Suprapubic skin (tissue), 4 donors: ENCODE measurements around the gene SV2C.

ENCODE experiments used
- CTCF ChIP-seq, 2 donors: fragments of 200-600 bp in 1 of 2; fragments of 450-650 bp in 1 of 2; sonication (generic) in 1 of 2; IDR thresholded peaks; one replicate each; pipeline ENCODE4 v1.5.1; 2016 to 2019; ENCODE audit warnings: antibody characterized with exemption in 2 of 2, mild to moderate bottlenecking in 1 of 2, moderate library complexity in 1 of 2
- EP300 ChIP-seq: sonication (generic); formaldehyde crosslinking; IDR thresholded peaks from one replicate; pipeline ENCODE4 v1.6.1; 2017; ENCODE audit warnings: antibody characterized with exemption
- POLR2AphosphoS5 ChIP-seq, 3 donors: sonication (generic); formaldehyde crosslinking; IDR thresholded peaks; one replicate each; pipeline ENCODE4 v1.6.1; 2017; ENCODE audit warnings: antibody characterized with exemption in 3 of 3

GRCh38 chr5:76365561-76365960 lies 282.4 kb downstream of the SV2C start:
- TF ChIP-seq CTCF (IDR thresholded peaks at IDR 0.05), result no peak
- TF ChIP-seq EP300, result no peak
- no peak for TF ChIP-seq POLR2AphosphoS5 (IDR thresholded peaks at IDR 0.05)
